Measurements from ENCODE around the gene ZNF292.

- TF ChIP-seq, protein P1, sequence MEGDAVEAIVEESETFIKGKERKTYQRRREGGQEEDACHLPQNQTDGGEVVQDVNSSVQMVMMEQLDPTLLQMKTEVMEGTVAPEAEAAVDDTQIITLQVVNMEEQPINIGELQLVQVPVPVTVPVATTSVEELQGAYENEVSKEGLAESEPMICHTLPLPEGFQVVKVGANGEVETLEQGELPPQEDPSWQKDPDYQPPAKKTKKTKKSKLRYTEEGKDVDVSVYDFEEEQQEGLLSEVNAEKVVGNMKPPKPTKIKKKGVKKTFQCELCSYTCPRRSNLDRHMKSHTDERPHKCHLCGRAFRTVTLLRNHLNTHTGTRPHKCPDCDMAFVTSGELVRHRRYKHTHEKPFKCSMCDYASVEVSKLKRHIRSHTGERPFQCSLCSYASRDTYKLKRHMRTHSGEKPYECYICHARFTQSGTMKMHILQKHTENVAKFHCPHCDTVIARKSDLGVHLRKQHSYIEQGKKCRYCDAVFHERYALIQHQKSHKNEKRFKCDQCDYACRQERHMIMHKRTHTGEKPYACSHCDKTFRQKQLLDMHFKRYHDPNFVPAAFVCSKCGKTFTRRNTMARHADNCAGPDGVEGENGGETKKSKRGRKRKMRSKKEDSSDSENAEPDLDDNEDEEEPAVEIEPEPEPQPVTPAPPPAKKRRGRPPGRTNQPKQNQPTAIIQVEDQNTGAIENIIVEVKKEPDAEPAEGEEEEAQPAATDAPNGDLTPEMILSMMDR (IDR thresholded peaks at IDR 0.05): no peak
- TF ChIP-seq POLR2AphosphoS5 (IDR thresholded peaks at IDR 0.05): no peak
- TF ChIP-seq POLR2A (IDR thresholded peaks at IDR 0.05): no peak
- no peak for TF ChIP-seq EP300 (IDR thresholded peaks at IDR 0.05)
These were observed 88.4 kb downstream of the ZNF292 start for GRCh38 chr6:87243812-87244211.

All from sigmoid colon (tissue), 4 donors.